ENCODE results near the gene TOR2A.

DNA sequence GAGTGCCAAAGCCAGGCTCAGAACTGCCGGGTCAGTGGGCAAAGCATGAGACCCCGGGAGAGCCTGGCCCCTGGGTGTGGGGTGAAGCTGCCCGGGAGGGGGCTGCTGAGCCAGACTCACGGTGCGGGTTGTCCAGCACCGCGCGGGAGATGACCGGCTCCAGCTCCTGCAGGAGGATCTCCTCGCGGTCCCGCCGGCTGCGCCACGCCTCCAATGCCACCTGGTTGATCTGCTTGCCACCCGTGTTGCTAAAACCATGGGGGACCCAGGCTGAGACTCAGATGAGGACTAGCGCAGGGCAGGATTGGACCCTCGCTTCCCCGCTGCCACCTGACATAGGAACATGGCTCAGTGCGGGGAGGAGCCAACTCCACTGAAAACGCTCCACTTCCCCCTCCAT, 2.6 kb downstream of the TOR2A start:
- TF ChIP-seq, protein P1, sequence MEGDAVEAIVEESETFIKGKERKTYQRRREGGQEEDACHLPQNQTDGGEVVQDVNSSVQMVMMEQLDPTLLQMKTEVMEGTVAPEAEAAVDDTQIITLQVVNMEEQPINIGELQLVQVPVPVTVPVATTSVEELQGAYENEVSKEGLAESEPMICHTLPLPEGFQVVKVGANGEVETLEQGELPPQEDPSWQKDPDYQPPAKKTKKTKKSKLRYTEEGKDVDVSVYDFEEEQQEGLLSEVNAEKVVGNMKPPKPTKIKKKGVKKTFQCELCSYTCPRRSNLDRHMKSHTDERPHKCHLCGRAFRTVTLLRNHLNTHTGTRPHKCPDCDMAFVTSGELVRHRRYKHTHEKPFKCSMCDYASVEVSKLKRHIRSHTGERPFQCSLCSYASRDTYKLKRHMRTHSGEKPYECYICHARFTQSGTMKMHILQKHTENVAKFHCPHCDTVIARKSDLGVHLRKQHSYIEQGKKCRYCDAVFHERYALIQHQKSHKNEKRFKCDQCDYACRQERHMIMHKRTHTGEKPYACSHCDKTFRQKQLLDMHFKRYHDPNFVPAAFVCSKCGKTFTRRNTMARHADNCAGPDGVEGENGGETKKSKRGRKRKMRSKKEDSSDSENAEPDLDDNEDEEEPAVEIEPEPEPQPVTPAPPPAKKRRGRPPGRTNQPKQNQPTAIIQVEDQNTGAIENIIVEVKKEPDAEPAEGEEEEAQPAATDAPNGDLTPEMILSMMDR (IDR thresholded peaks at IDR 0.05) = no peak
- TF ChIP-seq POLR2A (IDR thresholded peaks at IDR 0.05) = no peak

Measured in esophagus squamous epithelium (tissue), 4 donors.